Activated T-helper 1 cell treated with anti-CD3 and anti-CD28 coated beads, Interleukin-12 subunit alpha, Interleukin-12 subunit beta, Interleukin-2, Interleukin-4 antibody, amounts not matched to agents 30 ng/mL and 10 ng/mL and 1 ng/mL, durations not matched to agents 14 hours and 24 hours and 36 hours (primary cell): ENCODE measurements around the gene SNCAIP. TPM values are rescaled to one million over a fixed set of nuclear protein-coding genes. Genes with fewer than 3 reads are reported as not detected.

Experiments
- DNase-seq: peaks from one replicate; pipeline ENCODE4 v3.0.0; 2021; ENCODE audit warnings: low spot score
- H3K27ac Mint-ChIP-seq: one replicate; pipeline ENCODE4 v1.8.0; 2021; ENCODE audit warnings: mild to moderate bottlenecking, mixed read lengths
- H3K27me3 Mint-ChIP-seq: one replicate; pipeline ENCODE4 v1.8.0; 2022; ENCODE audit warnings: mild to moderate bottlenecking, moderate library complexity, mixed read lengths; ENCODE audit not compliant: insufficient read depth
- H3K36me3 Mint-ChIP-seq: one replicate; pipeline ENCODE4 v1.8.0; 2021; ENCODE audit warnings: low read depth, mixed read lengths
- H3K4me1 Mint-ChIP-seq: one replicate; pipeline ENCODE4 v1.8.0; 2021; ENCODE audit warnings: low read depth, mixed read lengths
- H3K4me3 Mint-ChIP-seq: one replicate; pipeline ENCODE4 v1.8.0; 2021; ENCODE audit warnings: mild to moderate bottlenecking, moderate library complexity, mixed read lengths
- H3K9me3 Mint-ChIP-seq: one replicate; pipeline ENCODE4 v1.8.0; 2021; ENCODE audit warnings: mixed read lengths
- intact Hi-C: fragments of 100-400 bp; cut with micrococcal nuclease; formaldehyde crosslinking; loops from one replicate; pipeline ENCODE4 v1.15.1; 2024
- total RNA-seq: library from RNA; stranded (reverse); gene quantifications from 2 replicates; pipeline ENCODE4 v1.2.3, GENCODE V29; 2022

SNCAIP gene
- total RNA-seq, 1 donor from 2014 or later: not detected

- Mint-ChIP-seq H3K9me3 (no peaks in the 10 kb centered on the region), H3K4me3 (no peak overlapping the region), H3K4me1 (no peaks in the 10 kb centered on the region), H3K27me3 (peaks cover 6% of the 10 kb centered on the region), H3K36me3 (no peaks in the 10 kb centered on the region), H3K27ac (no peak overlapping the region)
- no peak for DNase-seq
- intact Hi-C loops: loop anchor here (10.0 kb wide), 1 partner anchor 305 kb away; no protein-coding TSS in a partner anchor
These were observed 187.5 kb downstream of the SNCAIP start for GRCh38 chr5:122499585-122499984.

- Mint-ChIP-seq H3K4me3 (no peak overlapping the region), H3K27ac (no peak overlapping the region), H3K4me1 (no peaks in the 10 kb centered on the region), H3K27me3 (peaks cover 6% of the 10 kb centered on the region), H3K9me3 (no peaks in the 10 kb centered on the region), H3K36me3 (no peaks in the 10 kb centered on the region)
- intact Hi-C loops: no loop called here
- DNase-seq: no peak
These were observed 188.4 kb downstream of the SNCAIP start for GRCh38 chr5:122500245-122501088.

DNA sequence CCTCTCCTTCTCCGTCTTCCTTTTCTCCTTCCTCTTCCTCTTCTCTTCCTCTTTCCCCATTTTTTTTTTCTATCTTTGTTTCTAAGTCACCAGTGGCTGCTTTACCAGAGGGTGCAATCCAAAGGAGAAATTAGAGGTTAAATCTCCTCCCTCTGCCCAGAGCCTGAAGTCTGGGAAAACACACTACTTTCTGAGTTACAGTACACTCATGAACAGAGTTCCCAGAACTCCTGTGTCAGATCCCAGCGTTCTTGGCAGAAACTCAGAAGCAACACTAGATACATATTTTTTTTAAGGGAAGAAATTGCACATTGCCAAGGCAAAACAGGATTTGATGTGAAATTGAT lies 189.0 kb downstream of the SNCAIP start:
- Mint-ChIP-seq H3K4me1 (no peaks in the 10 kb centered on the region), H3K27me3 (peaks cover 6% of the 10 kb centered on the region), H3K4me3 (no peak overlapping the region), H3K27ac (no peak overlapping the region), H3K36me3 (no peaks in the 10 kb centered on the region), H3K9me3 (no peaks in the 10 kb centered on the region)
- intact Hi-C loops: no loop called here
- DNase-seq: no peak

DNA sequence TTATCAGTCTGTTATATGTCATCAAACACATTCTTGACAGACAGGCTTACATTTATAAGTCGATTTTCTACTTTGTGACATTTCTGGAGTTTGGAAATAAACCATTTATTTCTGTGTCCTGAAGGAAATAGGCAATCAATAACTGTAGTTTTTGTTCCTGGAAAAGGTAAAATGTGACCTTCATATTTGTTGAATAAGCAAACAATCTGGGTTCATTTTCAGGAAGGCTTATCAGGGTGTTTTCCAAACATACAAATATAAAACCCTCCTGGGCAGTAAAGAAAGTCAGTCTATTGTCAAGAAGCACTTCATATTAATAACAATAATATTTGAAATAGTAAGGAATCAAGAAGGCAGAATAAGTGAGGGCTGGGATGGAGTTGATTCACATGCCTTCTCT lies 195.0 kb downstream of the SNCAIP start:
- no peaks in the 10 kb centered on the region for H3K4me1 Mint-ChIP-seq
- no peak overlapping the region for H3K27ac Mint-ChIP-seq
- no peaks in the 10 kb centered on the region for H3K36me3 Mint-ChIP-seq
- intact Hi-C loops: no loop called here
- peaks cover 2% of the 10 kb centered on the region for H3K27me3 Mint-ChIP-seq
- H3K9me3 Mint-ChIP-seq: no peaks in the 10 kb centered on the region
- no peak overlapping the region for H3K4me3 Mint-ChIP-seq
- no peak for DNase-seq

GRCh38 chr5:122507581-122507980 lies 195.5 kb downstream of the SNCAIP start:
- Mint-ChIP-seq H3K27me3 (peaks cover 2% of the 10 kb centered on the region), H3K27ac (no peak overlapping the region), H3K36me3 (no peaks in the 10 kb centered on the region), H3K4me3 (no peak overlapping the region), H3K4me1 (no peaks in the 10 kb centered on the region), H3K9me3 (no peaks in the 10 kb centered on the region)
- no peak for DNase-seq
- intact Hi-C loops: no loop called here

GRCh38 chr5:122508623-122509022 lies 196.6 kb downstream of the SNCAIP start:
- Mint-ChIP-seq H3K4me3 (no peak overlapping the region), H3K36me3 (no peaks in the 10 kb centered on the region), H3K27ac (no peak overlapping the region), H3K9me3 (no peaks in the 10 kb centered on the region), H3K4me1 (no peaks in the 10 kb centered on the region), H3K27me3 (peaks cover 2% of the 10 kb centered on the region)
- DNase-seq: no peak
- intact Hi-C loops: no loop called here

Other genes with a start within 250 kb of the SNCAIP start
- gene LOX, start 234.0 kb upstream of the SNCAIP start, total RNA-seq: not detected in 2 replicates
- not detected in 2 replicates for gene ZNF474, start 182.7 kb upstream of the SNCAIP start, total RNA-seq